ENCODE data around the gene CCDC68. TPM values are rescaled to one million over a fixed set of nuclear protein-coding genes. Genes with fewer than 3 reads are reported as not detected.

Gene CCDC68
- total RNA-seq, 4 donors from 2014 or later: 2.3 to 4.1 (median 2.6) TPM

- whole genome bisulfite sequencing: 87% methylated on average over 4 of the region's 4 CpGs
- H3K4me3 ChIP-seq: no peak overlapping the region
- no peaks in the 10 kb centered on the region for H3K9me3 ChIP-seq
- no peak overlapping the region for H3K27ac ChIP-seq (replicated peaks in 1 of 4)
- H3K4me1 ChIP-seq: no peaks in the 10 kb centered on the region
- intact Hi-C loops (cut with DNase I): no loop called here
- TF ChIP-seq CTCF (IDR thresholded peaks at IDR 0.05) (no peak), EP300 (IDR thresholded peaks at IDR 0.05) (no peak), POLR2AphosphoS5 (IDR thresholded peaks at IDR 0.05) (no peak), POLR2A (IDR thresholded peaks at IDR 0.05; ENCODE audit: low read depth) (no peak)
- DNase-seq (ENCODE audit: extremely low spot score): no peak
- H3K36me3 ChIP-seq: peaks cover 0 to 26% (median 0%) of the 10 kb centered on the region in 4 donors
- no peaks in the 10 kb centered on the region for H3K27me3 ChIP-seq
These were observed 41.2 kb downstream of the CCDC68 start for GRCh38 chr18:54918060-54918459.

- WGBS: 86% methylated on average over 3 of the region's 3 CpGs
- no peak overlapping the region for H3K27ac ChIP-seq (replicated peaks in 1 of 4)
- TF ChIP-seq CTCF (IDR thresholded peaks at IDR 0.05): no peak
- TF ChIP-seq EP300 (IDR thresholded peaks at IDR 0.05): no peak
- TF ChIP-seq POLR2A (IDR thresholded peaks at IDR 0.05; ENCODE audit: low read depth): no peak
- no peak for TF ChIP-seq POLR2AphosphoS5 (IDR thresholded peaks at IDR 0.05)
- no peaks in the 10 kb centered on the region for H3K9me3 ChIP-seq
- no peak for DNase-seq (ENCODE audit: extremely low spot score)
- peaks cover 0 to 26% (median 0%) of the 10 kb centered on the region in 4 donors for H3K36me3 ChIP-seq
- no peak overlapping the region for H3K4me3 ChIP-seq
- intact Hi-C loops (cut with DNase I): no loop called here
- no peaks in the 10 kb centered on the region for H3K27me3 ChIP-seq
- H3K4me1 ChIP-seq: no peaks in the 10 kb centered on the region
These were observed 42.8 kb downstream of the CCDC68 start for GRCh38 chr18:54916507-54916906.

- H3K4me3 ChIP-seq: no peak overlapping the region
- TF ChIP-seq EP300 (IDR thresholded peaks at IDR 0.05) (no peak), POLR2AphosphoS5 (IDR thresholded peaks at IDR 0.05) (no peak), POLR2A (IDR thresholded peaks at IDR 0.05; ENCODE audit: low read depth) (no peak), CTCF (IDR thresholded peaks at IDR 0.05) (no peak)
- no peaks in the 10 kb centered on the region for H3K4me1 ChIP-seq
- H3K36me3 ChIP-seq: peaks cover 0 to 13% (median 0%) of the 10 kb centered on the region in 4 donors
- H3K27ac ChIP-seq (replicated peaks in 1 of 4): no peak overlapping the region
- no peak for DNase-seq (ENCODE audit: extremely low spot score)
- intact Hi-C loops (cut with DNase I): no loop called here
- 82% methylated on average over 4 of the region's 4 CpGs for WGBS
- no peaks in the 10 kb centered on the region for H3K9me3 ChIP-seq
- H3K27me3 ChIP-seq: no peaks in the 10 kb centered on the region
These were observed 44.4 kb downstream of the CCDC68 start for GRCh38 chr18:54914816-54915215.

GRCh38 chr18:54911551-54911950, 47.7 kb downstream of the CCDC68 start:
- H3K4me3 ChIP-seq: no peak overlapping the region
- peaks cover 0 to 16% (median 0%) of the 10 kb centered on the region in 4 donors for H3K36me3 ChIP-seq
- no peak for DNase-seq (ENCODE audit: extremely low spot score)
- no peak for TF ChIP-seq CTCF (IDR thresholded peaks at IDR 0.05)
- no peak for TF ChIP-seq POLR2A (IDR thresholded peaks at IDR 0.05; ENCODE audit: low read depth)
- no peak for TF ChIP-seq EP300 (IDR thresholded peaks at IDR 0.05)
- TF ChIP-seq POLR2AphosphoS5 (IDR thresholded peaks at IDR 0.05): no peak
- H3K4me1 ChIP-seq: no peaks in the 10 kb centered on the region
- intact Hi-C loops (cut with DNase I): no loop called here
- no peak overlapping the region for H3K27ac ChIP-seq (replicated peaks in 1 of 4)
- WGBS: 90% methylated on average over 2 of the region's 2 CpGs
- no peaks in the 10 kb centered on the region for H3K27me3 ChIP-seq
- no peaks in the 10 kb centered on the region for H3K9me3 ChIP-seq
